NK-92 (cell line): ENCODE data around the gene FN3K.
"Not testable (repeated sequence)": the region's sequence is repeated elsewhere in the genome, so short reads cannot be mapped to it uniquely, and the experiment has no call there.

ENCODE experiments used
- DNase-seq: peaks from one replicate; lab custom pipeline; 2025; ENCODE audit not compliant: unreplicated experiment; lab: John Stamatoyannopoulos, UW

The FN3K gene

GRCh38 chr17:82772026-82772425, 36.6 kb downstream of the FN3K start:
- DNase-seq: no peak

GRCh38 chr17:82774456-82774855, 39.0 kb downstream of the FN3K start:
- DNase-seq: not testable (repeated sequence)

- DNase-seq: no peak
Measured at GRCh38 chr17:82775001-82775823, 39.8 kb downstream of the FN3K start.

GRCh38 chr17:82776454-82776853, 41.0 kb downstream of the FN3K start:
- DNase-seq: no peak

GRCh38 chr17:82777778-82778375, 42.5 kb downstream of the FN3K start:
- not testable (repeated sequence) for DNase-seq

GRCh38 chr17:82779541-82779940, 44.1 kb downstream of the FN3K start:
- DNase-seq: no peak

GRCh38 chr17:82780195-82780594, 44.8 kb downstream of the FN3K start:
- DNase-seq: no peak

GRCh38 chr17:82780971-82781893, 45.8 kb downstream of the FN3K start:
- DNase-seq: no peak

GRCh38 chr17:82781894-82782274, 46.5 kb downstream of the FN3K start:
- DNase-seq: no peak

- no peak for DNase-seq
Measured at GRCh38 chr17:82782657-82783207, 47.3 kb downstream of the FN3K start.

GRCh38 chr17:82783498-82783897, 48.1 kb downstream of the FN3K start:
- no peak for DNase-seq

GRCh38 chr17:82785581-82785980, 50.2 kb downstream of the FN3K start:
- DNase-seq: not testable (repeated sequence)

- no peak for DNase-seq
Measured at GRCh38 chr17:82786427-82786826, 51.0 kb downstream of the FN3K start.

GRCh38 chr17:82787081-82787848, 51.9 kb downstream of the FN3K start:
- no peak for DNase-seq

- DNase-seq: no peak
Measured at GRCh38 chr17:82788206-82789001, 53.0 kb downstream of the FN3K start.

- DNase-seq: no peak
Measured at GRCh38 chr17:82789051-82789592, 53.7 kb downstream of the FN3K start.

- no peak for DNase-seq
Measured at GRCh38 chr17:82789806-82790205, 54.4 kb downstream of the FN3K start.

GRCh38 chr17:82790391-82790790, 55.0 kb downstream of the FN3K start:
- no peak for DNase-seq

- no peak for DNase-seq
Measured at GRCh38 chr17:82791532-82791931, 56.1 kb downstream of the FN3K start.
